B cell (primary cell): ENCODE measurements around the gene C1orf174. TPM values are rescaled to one million over a fixed set of nuclear protein-coding genes. Genes with fewer than 3 reads are reported as not detected.

ENCODE experiments used
- ATAC-seq: fragments of 200-7000 bp; cut with Tn5 transposase; one replicate; pipeline ENCODE4 v1.10.0; 2021; ENCODE audit warnings: low read depth, mild to moderate bottlenecking, moderate number of reproducible peaks, moderate library complexity
- CTCF ChIA-PET: fragments of 350-600 bp; sonication (Branson Sonifier 250); formaldehyde crosslinking; loops from one replicate; lab custom pipeline; 2021; ENCODE audit warnings: antibody characterized with exemption, inconsistent platforms; lab: Charles Lee
- POLR2A ChIA-PET: fragments of 350-600 bp; sonication (Branson Sonifier 250); formaldehyde crosslinking; loops from one replicate; lab custom pipeline; 2021; ENCODE audit warnings: antibody characterized with exemption; lab: Charles Lee
- DNase-seq: peaks from one replicate; pipeline ENCODE4 v3.0.0; 2013
- H2AFZ ChIP-seq: 2 replicates; pipeline ENCODE4 v1.6.1; 2012; ENCODE audit warnings: mild to moderate bottlenecking, low read depth, low read length; ENCODE audit not compliant: insufficient read depth, poor library complexity, severe bottlenecking
- H3K27ac ChIP-seq, 2 donors: 1 replicate in 1 of 2; 2 replicates in 1 of 2; pipeline ENCODE4 v1.5.1; 2012 to 2013; ENCODE audit warnings: low read length in 2 of 2, mild to moderate bottlenecking in 2 of 2, moderate library complexity in 1 of 2
- H3K27me3 ChIP-seq, 4 experiments: fragments of 200-600 bp in 1 of 4; sonication (generic) in 1 of 4; replicated peaks in 1 of 4; 1 replicate in 2 of 4; 2 replicates in 2 of 4; pipeline versions ENCODE4 v1.6.1 to v1.7.0; 2013 to 2016; ENCODE audit warnings: low read length in 3 of 4, mild to moderate bottlenecking in 2 of 4, mixed read lengths in 1 of 4, moderate library complexity in 1 of 4; ENCODE audit not compliant: insufficient read depth in 4 of 4, control insufficient read depth in 3 of 4; ENCODE audit errors: control extremely low read depth in 1 of 4
- H3K36me3 ChIP-seq, 2 experiments: replicated peaks in 1 of 2; 1 replicate in 1 of 2; 2 replicates in 1 of 2; pipeline versions ENCODE4 v1.6.1 to v1.7.1; 2013; ENCODE audit warnings: low read length in 1 of 2; ENCODE audit not compliant: insufficient read depth in 2 of 2, control insufficient read depth in 1 of 2; ENCODE audit errors: control extremely low read depth in 1 of 2, extremely low read depth in 1 of 2
- H3K4me1 ChIP-seq, 2 donors: fragments of 200-600 bp in 1 of 2; sonication (generic) in 1 of 2; 1 replicate in 1 of 2; 2 replicates in 1 of 2; pipeline versions ENCODE4 v1.5.1 to v1.6.1; 2013 to 2017; ENCODE audit warnings: low read length in 2 of 2; ENCODE audit not compliant: control insufficient read depth in 2 of 2, insufficient read depth in 2 of 2
- H3K4me2 ChIP-seq: replicated peaks from 2 replicates; pipeline ENCODE3; 2012; ENCODE audit warnings: mild to moderate bottlenecking, low read depth, low read length; ENCODE audit not compliant: poor library complexity, severe bottlenecking
- H3K4me3 ChIP-seq, 5 experiments: fragments of 200-600 bp in 1 of 5; sonication (generic) in 1 of 5; 1 replicate in 3 of 5; 2 replicates in 2 of 5; pipeline versions ENCODE4 v1.5.1 to v1.7.0; 2011 to 2016; ENCODE audit warnings: low read length in 4 of 5, mild to moderate bottlenecking in 4 of 5, low read depth in 2 of 5, control low read depth in 1 of 5, moderate library complexity in 1 of 5; ENCODE audit not compliant: insufficient read depth in 1 of 5; ENCODE audit errors: control extremely low read depth in 1 of 5, extremely low read depth in 1 of 5
- H3K79me2 ChIP-seq: fragments of 200-600 bp; sonication (generic); one replicate; pipeline ENCODE4 v1.6.0; 2016; ENCODE audit warnings: low read length; ENCODE audit not compliant: control insufficient read depth, insufficient read depth
- H3K9ac ChIP-seq: fragments of 200-600 bp; sonication (generic); 2 replicates; pipeline ENCODE4 v1.6.1; 2017; ENCODE audit warnings: mild to moderate bottlenecking, low read length, moderate library complexity
- H3K9me3 ChIP-seq, 3 donors: one replicate each; pipeline versions ENCODE4 v1.6.1 to v1.7.1; 2013; ENCODE audit warnings: low read length in 2 of 3; ENCODE audit not compliant: control insufficient read depth in 2 of 3, insufficient read depth in 1 of 3; ENCODE audit errors: control extremely low read depth in 1 of 3
- H4K20me1 ChIP-seq: 2 replicates; pipeline ENCODE4 v1.6.0; 2012; ENCODE audit warnings: mild to moderate bottlenecking, low read length; ENCODE audit not compliant: insufficient read depth, control insufficient read depth, poor library complexity, severe bottlenecking
- H3K27ac Mint-ChIP-seq: one replicate; pipeline ENCODE4 v1.8.0; 2021; ENCODE audit warnings: mixed read lengths
- H3K27me3 Mint-ChIP-seq: one replicate; pipeline ENCODE4 v1.8.0; 2021; ENCODE audit warnings: mixed read lengths
- H3K4me1 Mint-ChIP-seq: one replicate; pipeline ENCODE4 v1.8.0; 2021; ENCODE audit warnings: mixed read lengths
- H3K4me3 Mint-ChIP-seq: one replicate; pipeline ENCODE4 v1.8.0; 2021; ENCODE audit warnings: mixed read lengths
- H3K9me3 Mint-ChIP-seq: one replicate; pipeline ENCODE4 v1.8.0; 2022; ENCODE audit warnings: mixed read lengths; ENCODE audit not compliant: insufficient read depth
- CTCF ChIP-seq: fragments of 200-600 bp; IDR thresholded peaks from one replicate; pipeline ENCODE4 v1.8.0; 2022; ENCODE audit warnings: antibody characterized with exemption, mild to moderate bottlenecking
- EZH2 ChIP-seq: IDR thresholded peaks from 2 replicates; pipeline ENCODE4 v1.6.1; 2012; ENCODE audit warnings: borderline replicate concordance, low read depth, mild to moderate bottlenecking, moderate library complexity, low read length; ENCODE audit not compliant: insufficient read depth, poor library complexity, severe bottlenecking
- WGBS: methylation state at CpG from one replicate; pipeline ENCODE4 v1.1.5; 2013; ENCODE audit warnings: missing lambda C conversion rate; ENCODE audit not compliant: insufficient coverage; 5-methylcytosine and 5-hydroxymethylcytosine counted together
- intact Hi-C: fragments of 100-400 bp; cut with micrococcal nuclease; formaldehyde crosslinking; loops from one replicate; pipeline ENCODE4 v1.10.0; 2022
- polyA plus RNA-seq: library from polyadenylated mRNA; depleted of rRNA; stranded (reverse); fragments of >200 nt; gene quantifications from 2 replicates; pipeline ENCODE4 v1.2.3, GENCODE V29; 2012
- total RNA-seq, 2 donors: library from RNA; stranded (reverse); fragments of 120-200 nt in 1 of 2; gene quantifications; 1 replicate in 1 of 2; 2 replicates in 1 of 2; pipeline versions ENCODE4 v1.2.3 to v1.2.4, GENCODE V29; 2013 to 2022

Gene C1orf174
- total and polyA plus RNA-seq, 2 donors (not counting 1 experiment from before 2014, with no cell fraction given), result 33.2 to 49.8 TPM

DNA sequence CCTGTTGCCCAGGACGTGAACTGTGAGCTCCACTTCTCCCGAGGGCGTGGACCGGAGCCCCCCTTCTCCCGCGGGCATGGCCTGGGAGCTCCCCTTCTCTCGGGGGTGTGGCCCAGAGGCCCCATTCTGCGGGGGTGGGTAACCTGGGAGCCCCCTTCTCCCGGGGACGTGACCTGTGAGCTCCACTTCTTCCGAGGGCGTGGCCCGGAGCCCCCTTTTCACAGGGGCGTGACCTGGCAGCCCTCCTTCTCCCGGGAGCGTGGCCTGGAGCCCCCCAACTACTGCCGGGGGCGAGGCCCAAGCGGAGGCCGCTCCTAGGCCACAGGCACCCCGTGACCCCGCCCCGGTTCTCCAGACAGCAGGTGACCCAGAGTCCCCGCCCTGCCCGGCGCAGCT, 320 bp downstream of the C1orf174 start:
- TF ChIP-seq EZH2, result no peak
- TF ChIP-seq CTCF, result no peak

More for the DNA sequence above, 320 bp downstream of the C1orf174 start:
- intact Hi-C loops, result loop anchor here (1.0 to 10.0 kb wide), 5 partner anchors 42 to 1672 kb away; partner anchors contain the start of genes CEP104, DFFB, LRRC47 and SKI
- H4K20me1 ChIP-seq, result peaks cover under 1% of the 10 kb centered on the region
- peak overlapping the region; percentile 93 for H3K4me3 Mint-ChIP-seq
- peak overlapping the region; percentile 16 to 98 (median 84) for H3K4me3 ChIP-seq
- H3K4me2 ChIP-seq, result peak overlapping the region; percentile 96
- H3K4me1 Mint-ChIP-seq, result peaks cover 30% of the 10 kb centered on the region
- H3K9me3 Mint-ChIP-seq, result peaks cover 4% of the 10 kb centered on the region
- POLR2A ChIA-PET, result interaction anchor here (0.5 to 2.7 kb wide), 4 partner anchors 41 to 276 kb away, joined by 3 to 14 read pairs (median 7); partner anchors contain the start of genes DFFB and LRRC47
- 0% methylated on average over 26 of the region's 26 CpGs for WGBS
- H2AFZ ChIP-seq, result peak overlapping the region; percentile 98
- CTCF ChIA-PET, result interaction anchor here (0.8 kb wide), 1 partner anchor 42 kb away, joined by 4 read pairs; the partner anchor contains the start of genes CEP104 and DFFB
- H3K27ac ChIP-seq, result peak overlapping the region; percentile 84 to 95
- H3K27ac Mint-ChIP-seq, result peak overlapping the region; percentile 96
- DNase-seq, result no peak
- peaks cover 49% of the 10 kb centered on the region for H3K79me2 ChIP-seq
- peaks cover 10 to 25% of the 10 kb centered on the region in 2 donors for H3K4me1 ChIP-seq
- no peaks in the 10 kb centered on the region for H3K27me3 ChIP-seq
- peaks cover 0 to 18% (median 7%) of the 10 kb centered on the region in 3 donors for H3K9me3 ChIP-seq
- H3K9ac ChIP-seq, result peak overlapping the region; percentile 78
- H3K27me3 Mint-ChIP-seq, result no peaks in the 10 kb centered on the region
- no peak for ATAC-seq
- peaks cover 0 to 6% of the 10 kb centered on the region in 2 experiments for H3K36me3 ChIP-seq
